Endothelial cell of umbilical vein (primary cell): Measurements from ENCODE around the gene LRP2BP. TPM values are rescaled to one million over a fixed set of nuclear protein-coding genes. Genes with fewer than 3 reads are reported as not detected.

Experiments used
- BruUV-seq: library from RNA; stranded (reverse); fragments of 400-500 nt; replicated peaks from 2 replicates; lab custom pipeline; 2021; lab: Mats Ljungman, UMichigan
- CTCF ChIA-PET: fragments of 300-600, 350-600 bp; sonication (Branson Sonifier 250); formaldehyde crosslinking; loops from one replicate; lab custom pipeline; 2021; ENCODE audit warnings: antibody characterized with exemption, inconsistent platforms; lab: Charles Lee
- POLR2A ChIA-PET: fragments of 300-600, 350-600 bp; sonication (Branson Sonifier 250); formaldehyde crosslinking; loops from one replicate; lab custom pipeline; 2021; ENCODE audit warnings: antibody characterized with exemption, inconsistent platforms; lab: Charles Lee
- DNase-seq: peaks from one replicate; pipeline ENCODE4 v3.0.0-alpha.2; 2011; ENCODE audit warnings: low read depth, low spot score
- FAIRE-seq: peaks from 2 replicates; lab custom pipeline; 2011; peaks lifted over from hg19 to GRCh38; lab: Jason Lieb, UNC
- H2AFZ ChIP-seq: 2 replicates; pipeline ENCODE4 v1.6.0; 2012; ENCODE audit warnings: low read depth, low read length, control low read depth, inconsistent platforms
- H3K27ac ChIP-seq: 2 replicates; pipeline ENCODE4 v1.5.1; 2011; ENCODE audit warnings: low read depth, mild to moderate bottlenecking, control low read depth, low read length, moderate library complexity; ENCODE audit not compliant: insufficient read depth
- H3K27me3 ChIP-seq, 2 experiments: 2 replicates each; pipeline versions ENCODE4 v1.6.0 to v1.6.1; 2011; ENCODE audit warnings: low read length in 2 of 2, mixed read lengths in 1 of 2; ENCODE audit not compliant: control insufficient read depth in 2 of 2, insufficient read depth in 2 of 2
- H3K36me3 ChIP-seq, 2 experiments: 2 replicates in 1 of 2; 3 replicates in 1 of 2; pipeline ENCODE4 v1.5.1; 2011; ENCODE audit warnings: low read length in 2 of 2, mild to moderate bottlenecking in 1 of 2, moderate library complexity in 1 of 2; ENCODE audit not compliant: control insufficient read depth in 2 of 2, insufficient read depth in 2 of 2; ENCODE audit errors: extremely low read depth in 1 of 2
- H3K4me1 ChIP-seq: 3 replicates; pipeline ENCODE4 v1.5.1; 2011; ENCODE audit warnings: mild to moderate bottlenecking, low read length; ENCODE audit not compliant: control insufficient read depth, insufficient read depth; ENCODE audit errors: extremely low read depth
- H3K4me2 ChIP-seq: 2 replicates; pipeline ENCODE4 v1.6.1; 2011; ENCODE audit warnings: low read length, control low read depth, mixed read lengths; ENCODE audit not compliant: insufficient read depth
- H3K4me3 ChIP-seq, 3 experiments: fragments of 200-600 bp in 1 of 3; sonication (generic), shearing (Covaris generic) in 1 of 3; replicated peaks in 1 of 3; 2 replicates each; pipeline ENCODE4 v1.5.1; 2011 to 2016; ENCODE audit warnings: control low read depth in 3 of 3, low read length in 3 of 3, mild to moderate bottlenecking in 2 of 3, inconsistent platforms in 1 of 3, low read depth in 1 of 3, moderate library complexity in 1 of 3; ENCODE audit not compliant: insufficient read depth in 1 of 3
- H3K79me2 ChIP-seq: 2 replicates; pipeline ENCODE4 v1.6.0; 2012; ENCODE audit warnings: low read length, inconsistent platforms; ENCODE audit not compliant: control insufficient read depth, insufficient read depth
- H3K9ac ChIP-seq: replicated peaks from 2 replicates; pipeline ENCODE3; 2011; ENCODE audit warnings: low read length, control low read depth; ENCODE audit not compliant: insufficient read depth; ENCODE audit errors: extremely low read depth
- H3K9me1 ChIP-seq: replicated peaks from 3 replicates; pipeline ENCODE4 v1.6.0; 2011; ENCODE audit warnings: mild to moderate bottlenecking, low read length; ENCODE audit not compliant: control insufficient read depth, insufficient read depth; ENCODE audit errors: extremely low read depth
- H3K9me3 ChIP-seq: replicated peaks from 2 replicates; pipeline ENCODE4 v1.5.1; 2012; ENCODE audit warnings: low read length, inconsistent platforms; ENCODE audit not compliant: control insufficient read depth, insufficient read depth
- H4K20me1 ChIP-seq: replicated peaks from 2 replicates; pipeline ENCODE3; 2011; ENCODE audit warnings: mild to moderate bottlenecking, low read length; ENCODE audit not compliant: control insufficient read depth, insufficient read depth; ENCODE audit errors: extremely low read depth
- CTCF ChIP-seq, 2 donors: IDR thresholded peaks; 1 replicate in 1 of 2; 2 replicates in 1 of 2; pipeline ENCODE4 v1.5.1; 2011; ENCODE audit warnings: low read length in 2 of 2, mild to moderate bottlenecking in 2 of 2, moderate library complexity in 2 of 2, control low read depth in 1 of 2, inconsistent platforms in 1 of 2, low read depth in 1 of 2; ENCODE audit not compliant: insufficient read depth in 1 of 2; ENCODE audit errors: extremely low read depth in 1 of 2
- EZH2 ChIP-seq: IDR thresholded peaks from 2 replicates; pipeline ENCODE4 v1.6.1; 2012; ENCODE audit warnings: borderline replicate concordance, low read depth, mild to moderate bottlenecking, moderate library complexity, low read length, inconsistent platforms; ENCODE audit not compliant: severe bottlenecking
- FOS ChIP-seq: IDR thresholded peaks from 2 replicates; pipeline ENCODE4 v1.6.1; 2011; ENCODE audit warnings: mild to moderate bottlenecking, low read length, moderate library complexity, borderline replicate concordance; ENCODE audit not compliant: insufficient read depth
- GATA2 ChIP-seq: IDR thresholded peaks from 2 replicates; pipeline ENCODE4 v1.7.0; 2011; ENCODE audit warnings: low read depth, mild to moderate bottlenecking, moderate library complexity, mixed read lengths, low read length; ENCODE audit not compliant: insufficient read length, insufficient read depth
- JUN ChIP-seq: IDR thresholded peaks from 2 replicates; pipeline ENCODE4 v1.6.1; 2011; ENCODE audit warnings: borderline replicate concordance, low read depth; ENCODE audit not compliant: insufficient read length, insufficient read depth
- MAX ChIP-seq: IDR thresholded peaks from 2 replicates; pipeline ENCODE4 v1.6.1; 2011; ENCODE audit not compliant: insufficient read depth, insufficient read length
- MYC ChIP-seq: IDR thresholded peaks from one replicate; pipeline ENCODE4 v1.6.1; 2011; ENCODE audit warnings: mild to moderate bottlenecking, low read depth, low read length
- POLR2A ChIP-seq: IDR thresholded peaks from 2 replicates; pipeline ENCODE4 v1.6.1; 2012; ENCODE audit warnings: low read depth, mild to moderate bottlenecking, control low read depth, low read length
- POLR2AphosphoS5 ChIP-seq: IDR thresholded peaks from 2 replicates; pipeline ENCODE4 v1.6.1; 2012; ENCODE audit warnings: low read depth, mild to moderate bottlenecking, control low read depth, low read length, moderate library complexity; ENCODE audit not compliant: insufficient read depth
- dilution Hi-C: fragments of 300-500 bp; cut with MboI; formaldehyde crosslinking; loops from one replicate; pipeline ENCODE4 v1.15.0; 2019; ENCODE audit warnings: low sequenced_read_pairs; ENCODE audit not compliant: extremely low pct_ligation_motif_present
- intact Hi-C: fragments of 100-400 bp; cut with micrococcal nuclease; formaldehyde crosslinking; loops from one replicate; pipeline ENCODE4 v1.10.0; 2022
- polyA plus RNA-seq, 4 experiments: library from polyadenylated mRNA; depleted of rRNA in 3 of 4; stranded (reverse) in 3 of 4; unstranded in 1 of 4; fragments of >200 nt; gene quantifications; 2 replicates each; pipeline versions ENCODE4 v1.2.1 to v1.2.3, GENCODE V29; 2011 to 2012; ENCODE audit warnings: missing spikeins in 1 of 4
- total RNA-seq: library from RNA; stranded (reverse); gene quantifications from 2 replicates; pipeline ENCODE4 v1.2.3, GENCODE V29; 2021

The LRP2BP gene
- total and polyA plus RNA-seq, 2 donors (not counting 3 experiments of a cell fraction or from before 2014, with no cell fraction given), result 0.18 to 0.53 TPM

- dilution Hi-C loops (loop anchor here (25.0 kb wide), 1 partner anchor 105 kb away; no protein-coding TSS in a partner anchor), intact Hi-C loops (no loop called here)
- H3K27me3 ChIP-seq, result no peaks in the 10 kb centered on the region
- H3K79me2 ChIP-seq, result no peaks in the 10 kb centered on the region
- peaks cover 14% of the 10 kb centered on the region for H3K4me1 ChIP-seq
- no peak overlapping the region for H3K4me3 ChIP-seq
- POLR2A ChIA-PET, result no interaction called here
- H3K9me1 ChIP-seq, result no peaks in the 10 kb centered on the region
- H3K9ac ChIP-seq, result no peak overlapping the region
- FAIRE-seq (no peak), DNase-seq (no peak)
- no peaks in the 10 kb centered on the region for H4K20me1 ChIP-seq
- BruUV-seq, result no TSS peak
- H2AFZ ChIP-seq, result no peak overlapping the region
- CTCF ChIA-PET, result no interaction called here
- no peaks in the 10 kb centered on the region for H3K9me3 ChIP-seq
- H3K4me2 ChIP-seq, result no peak overlapping the region
- H3K36me3 ChIP-seq, result no peaks in the 10 kb centered on the region
- no peak overlapping the region for H3K27ac ChIP-seq
- TF ChIP-seq EZH2 (no peak), MYC (no peak), MAX (no peak), POLR2A (no peak), POLR2AphosphoS5 (no peak), GATA2 (no peak), FOS (no peak), CTCF (IDR thresholded peaks at IDR 0.05; ENCODE audit: extremely low read depth in 1 of 2, insufficient read depth in 1 of 2, low read depth in 1 of 2, low read length in 2 of 2) (no peak), JUN (no peak)
Observed at GRCh38 chr4:185392156-185392555, 3.6 kb downstream of the LRP2BP start.
